Cerebellar cortex (tissue), 1 donor: ENCODE results near the gene SLC12A1.

ENCODE experiments used
- DNase-seq: peaks from one replicate; pipeline ENCODE4 v3.0.0-alpha.2; 2015; ENCODE audit warnings: low spot score

The SLC12A1 gene

GRCh38 chr15:48242535-48242934, 36.4 kb downstream of the SLC12A1 start:
- no peak for DNase-seq

DNA sequence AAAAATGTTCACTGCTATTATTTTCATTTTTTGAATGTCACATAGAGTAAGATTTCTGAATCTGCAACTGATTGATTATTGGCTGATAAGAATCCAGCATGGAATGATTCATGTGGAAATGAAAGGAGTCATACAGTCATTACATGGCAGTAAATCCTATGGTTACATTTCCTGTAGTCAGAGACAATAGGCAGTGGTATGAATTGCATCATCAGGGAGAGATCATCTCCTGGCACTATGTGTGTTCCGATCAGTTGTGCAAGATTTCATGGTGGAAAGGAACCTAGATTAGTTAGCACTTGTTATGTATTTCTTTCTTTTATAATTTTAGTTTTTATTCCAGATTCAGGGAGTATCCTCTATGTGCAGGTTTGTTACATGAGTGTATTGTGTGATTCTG, 38.8 kb downstream of the SLC12A1 start:
- no peak for DNase-seq

GRCh38 chr15:48248414-48248813, 42.3 kb downstream of the SLC12A1 start:
- DNase-seq = no peak

DNA sequence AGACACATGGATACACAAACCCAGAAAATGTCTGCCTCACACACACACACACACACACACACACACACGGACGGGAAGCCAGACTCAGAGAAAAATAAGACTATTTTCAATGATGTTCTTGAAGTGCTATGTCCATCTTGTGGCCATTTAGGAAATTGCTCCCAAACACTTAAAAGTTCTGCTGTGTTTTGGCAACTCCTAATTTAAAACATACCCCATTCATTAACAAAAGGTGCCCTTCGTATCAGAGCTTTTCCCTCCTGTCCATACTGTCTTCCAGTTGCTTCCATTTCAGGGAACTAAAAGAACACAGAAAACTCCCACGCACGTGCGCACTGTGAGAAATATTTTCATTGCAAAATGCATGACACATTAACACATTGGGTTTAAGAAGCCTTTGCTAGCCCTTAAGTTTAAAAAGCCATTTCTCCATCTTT, 44.6 kb downstream of the SLC12A1 start:
- DNase-seq = peak; percentile 62

- no peak for DNase-seq
These were observed 47.1 kb downstream of the SLC12A1 start for GRCh38 chr15:48253172-48253571.

DNA sequence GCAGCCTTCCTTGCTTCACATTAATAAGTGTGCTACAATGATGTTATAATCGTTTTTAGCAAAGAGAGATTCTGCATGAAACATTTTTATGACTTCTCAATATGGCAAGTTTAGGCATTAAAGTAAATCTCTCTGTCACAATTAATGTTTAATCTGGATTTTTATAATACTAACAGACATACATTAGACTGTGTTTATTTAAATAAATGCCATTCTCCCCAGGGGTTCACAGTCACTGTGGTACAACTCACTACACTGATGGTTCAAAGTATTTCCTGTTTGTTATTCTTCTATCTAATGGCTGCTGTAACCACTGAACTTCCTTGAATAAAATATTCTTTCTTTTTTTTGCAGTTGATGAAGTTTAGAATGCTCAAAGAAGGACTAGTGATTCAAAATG, 59.0 kb downstream of the SLC12A1 start:
- DNase-seq = no peak

- DNase-seq = no peak
These were observed 60.1 kb downstream of the SLC12A1 start for GRCh38 chr15:48266024-48266689.

GRCh38 chr15:48267766-48268165, 61.7 kb downstream of the SLC12A1 start:
- DNase-seq = no peak

DNA sequence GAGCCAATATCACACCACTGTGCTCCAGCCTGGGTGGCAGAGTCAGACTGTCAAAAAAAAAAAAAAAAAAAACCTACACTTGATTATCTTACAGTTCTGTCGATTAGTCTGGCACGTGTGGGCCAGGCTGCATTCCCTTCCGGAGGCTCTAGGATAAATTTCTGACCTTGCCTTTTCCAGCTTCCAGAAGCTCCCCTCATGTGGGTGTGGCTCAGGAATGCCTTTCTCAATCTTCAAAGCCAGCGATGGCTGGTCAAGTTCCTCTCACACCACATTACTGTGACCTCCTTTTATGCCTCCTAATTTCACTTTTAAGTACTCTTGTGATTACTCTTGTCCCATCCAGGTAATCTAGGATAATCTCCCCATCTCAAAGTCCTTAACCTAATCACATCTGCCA, 66.9 kb downstream of the SLC12A1 start:
- no peak for DNase-seq

DNA sequence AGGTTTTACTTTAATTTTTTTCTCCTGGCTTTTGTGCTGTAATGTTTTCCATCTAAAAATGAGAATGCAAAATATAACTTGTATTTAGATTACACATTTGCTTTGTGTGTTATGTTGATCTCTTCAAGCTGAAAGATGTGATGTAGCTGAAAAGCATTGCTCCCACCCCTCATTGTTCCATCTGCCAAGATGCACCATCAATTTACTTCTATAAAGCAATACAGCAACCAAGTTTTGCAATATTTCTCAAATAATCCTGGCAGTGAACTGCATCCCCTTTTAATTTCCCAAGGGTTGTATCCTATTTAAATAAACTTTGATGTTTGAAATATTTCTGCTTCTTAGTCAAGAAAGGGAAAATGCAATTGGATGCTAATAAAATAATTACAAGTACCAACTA, 72.6 kb downstream of the SLC12A1 start:
- DNase-seq = no peak

DNA sequence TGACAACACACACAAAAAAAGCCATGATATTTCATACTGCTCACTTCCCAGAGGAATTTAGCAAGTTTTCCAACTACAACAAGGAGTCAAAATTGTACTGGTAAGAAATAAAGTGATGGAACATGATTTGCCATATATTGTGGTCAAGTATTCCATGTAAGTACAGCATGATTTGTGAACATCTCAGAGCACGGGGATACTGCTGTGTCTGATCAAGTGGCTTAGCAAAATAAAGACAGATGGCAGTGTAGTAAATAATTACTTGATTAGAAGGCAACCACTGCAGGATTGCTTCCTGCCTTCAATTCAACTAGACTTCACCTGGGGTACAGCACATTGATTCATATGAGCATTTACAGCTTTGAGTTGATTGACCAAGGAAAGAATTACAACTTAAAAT, 73.5 kb downstream of the SLC12A1 start:
- no peak for DNase-seq

- DNase-seq = no peak
These were observed 75.6 kb downstream of the SLC12A1 start for GRCh38 chr15:48281674-48282073.

DNA sequence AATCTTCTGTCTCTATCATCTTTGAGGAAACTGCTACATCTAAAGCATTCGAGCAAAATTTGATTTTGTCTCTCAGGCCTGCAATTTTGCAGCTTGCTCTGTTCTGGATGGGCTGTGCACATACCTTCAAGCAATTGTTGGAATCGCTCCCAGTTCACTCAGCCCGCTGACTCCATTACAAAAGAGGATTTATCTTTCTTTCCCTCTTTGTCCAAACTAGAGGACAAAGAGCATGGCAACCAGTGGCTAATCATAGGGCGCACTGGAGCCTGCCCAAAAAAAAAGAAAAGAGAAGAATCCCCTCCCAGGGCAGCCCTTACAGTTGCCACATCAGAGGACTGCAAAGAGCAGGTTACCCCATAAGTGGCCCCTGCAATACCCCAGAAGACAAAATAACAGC, 76.1 kb downstream of the SLC12A1 start:
- DNase-seq = no peak

GRCh38 chr15:48283396-48284145, 77.5 kb downstream of the SLC12A1 start:
- DNase-seq = no peak

DNA sequence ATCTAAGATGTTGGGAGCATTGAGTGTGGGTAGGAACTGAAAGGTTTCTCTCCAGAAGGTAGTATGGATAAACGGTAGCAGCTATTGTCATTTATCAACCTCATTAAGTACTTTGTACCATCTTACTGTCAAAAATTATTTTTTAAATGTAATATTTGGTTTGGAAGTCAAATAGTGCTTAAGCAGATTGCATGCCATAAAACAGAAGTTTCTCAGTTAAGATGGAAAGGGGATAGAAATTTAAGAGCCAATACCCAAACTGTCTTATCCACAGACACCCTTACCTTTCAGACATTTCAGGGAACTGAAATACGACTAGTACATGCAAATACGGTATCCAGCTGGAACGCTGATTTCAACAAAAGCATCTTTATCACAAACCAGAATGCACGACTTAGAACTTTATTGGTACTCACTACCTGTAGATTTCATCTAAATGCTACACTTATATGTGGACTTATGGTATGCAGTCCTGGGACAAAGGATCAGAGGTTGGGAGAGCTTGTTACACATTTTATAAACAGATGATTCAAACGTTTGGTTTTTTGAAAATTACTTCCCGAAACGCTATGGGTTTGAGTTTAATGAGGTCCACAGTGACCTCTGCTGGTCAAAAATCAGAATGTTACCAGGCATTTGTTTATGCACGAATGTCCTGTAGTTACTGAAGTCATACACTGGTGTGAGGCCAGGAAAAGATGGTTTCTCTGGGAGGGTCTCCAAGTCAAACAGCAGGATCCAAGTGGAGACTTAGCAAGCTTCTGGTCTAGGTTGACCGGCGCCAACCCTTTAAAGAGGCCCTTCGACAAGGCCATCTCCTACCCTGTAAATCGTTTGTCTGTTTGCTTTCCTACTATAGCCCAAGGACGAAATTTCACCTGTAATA, 79.5 kb downstream of the SLC12A1 start:
- peak; percentile 83 for DNase-seq

DNA sequence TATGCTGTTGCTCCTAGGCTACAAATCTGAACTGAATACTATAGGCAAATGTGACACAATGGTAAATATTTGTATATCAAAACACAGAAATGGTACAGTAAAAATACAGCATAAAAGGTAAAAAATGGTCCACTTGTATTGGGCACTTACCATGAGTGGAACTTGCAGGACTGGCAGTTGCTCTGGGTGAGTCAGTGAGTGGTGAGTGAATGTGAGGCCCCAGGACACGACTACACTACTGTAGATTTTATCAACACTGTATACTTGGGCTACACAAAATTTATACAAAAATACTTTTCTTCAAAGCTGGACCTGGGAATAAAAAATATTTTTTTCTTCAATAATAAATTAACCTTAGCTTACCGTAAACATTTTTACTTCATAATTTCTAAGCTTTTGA, 83.5 kb downstream of the SLC12A1 start:
- no peak for DNase-seq

GRCh38 chr15:48292458-48292857, 86.4 kb downstream of the SLC12A1 start:
- no peak for DNase-seq

GRCh38 chr15:48297668-48298067, 91.6 kb downstream of the SLC12A1 start:
- DNase-seq = no peak

DNA sequence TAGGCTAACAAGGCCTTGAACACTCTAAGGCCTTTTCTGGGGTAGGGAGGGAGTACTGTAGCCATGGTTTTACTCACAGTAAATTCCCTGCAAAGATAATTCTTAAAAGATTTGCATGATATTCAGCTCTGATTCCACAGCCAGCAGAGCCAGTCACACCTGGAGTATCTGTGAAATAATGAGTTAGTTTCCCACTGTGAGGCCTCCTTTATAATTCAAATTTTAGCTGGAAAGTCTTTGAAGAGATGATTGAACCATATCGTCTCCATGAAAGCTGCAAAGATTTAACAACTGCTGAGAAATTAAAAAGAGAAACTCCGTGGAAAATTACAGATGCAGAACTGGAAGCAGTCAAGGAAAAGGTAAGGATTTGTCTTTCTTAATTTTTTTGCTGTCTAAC, 92.8 kb downstream of the SLC12A1 start:
- no peak for DNase-seq

DNA sequence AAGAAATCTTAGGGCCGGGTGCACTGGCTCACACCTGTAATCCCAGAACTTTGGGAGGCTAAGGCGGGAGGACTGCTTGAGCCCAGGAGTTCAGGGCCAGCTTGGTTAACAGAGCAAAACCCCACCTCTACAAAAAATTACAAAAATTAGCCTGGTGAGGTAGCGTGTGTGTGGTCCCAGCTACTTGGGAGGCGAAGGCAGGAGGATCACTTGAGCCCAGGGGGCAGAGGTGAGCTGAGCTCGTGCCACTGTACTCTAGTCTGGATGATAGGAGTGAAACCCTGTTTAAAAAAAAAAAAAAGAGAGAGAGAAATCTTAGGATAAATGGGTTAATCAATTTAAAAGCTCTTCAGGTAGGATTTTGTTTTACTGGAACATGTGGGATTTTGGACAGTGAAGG, 93.9 kb downstream of the SLC12A1 start:
- no peak for DNase-seq

DNA sequence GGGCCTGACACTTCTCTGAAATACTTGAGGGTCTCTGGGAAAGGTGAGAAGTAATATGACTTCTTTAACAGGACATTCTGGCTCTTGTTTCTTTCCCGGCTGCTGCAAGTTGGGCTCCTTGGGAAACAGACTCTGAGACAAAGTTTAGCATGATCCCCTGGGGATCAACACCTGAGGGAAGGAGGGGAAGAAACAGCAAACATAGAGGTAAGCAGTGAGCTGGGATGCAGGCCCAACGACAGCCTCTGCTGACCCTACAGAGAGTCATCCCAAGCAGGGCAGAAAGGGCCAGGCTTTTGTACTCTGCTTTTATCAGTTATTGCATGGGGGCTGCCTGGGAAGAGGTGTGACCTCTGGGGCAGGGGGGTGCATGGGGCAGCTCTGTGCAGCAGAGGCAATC, 98.3 kb downstream of the SLC12A1 start:
- no peak for DNase-seq

- no peak for DNase-seq
These were observed 100.5 kb downstream of the SLC12A1 start for GRCh38 chr15:48306639-48307038.

DNA sequence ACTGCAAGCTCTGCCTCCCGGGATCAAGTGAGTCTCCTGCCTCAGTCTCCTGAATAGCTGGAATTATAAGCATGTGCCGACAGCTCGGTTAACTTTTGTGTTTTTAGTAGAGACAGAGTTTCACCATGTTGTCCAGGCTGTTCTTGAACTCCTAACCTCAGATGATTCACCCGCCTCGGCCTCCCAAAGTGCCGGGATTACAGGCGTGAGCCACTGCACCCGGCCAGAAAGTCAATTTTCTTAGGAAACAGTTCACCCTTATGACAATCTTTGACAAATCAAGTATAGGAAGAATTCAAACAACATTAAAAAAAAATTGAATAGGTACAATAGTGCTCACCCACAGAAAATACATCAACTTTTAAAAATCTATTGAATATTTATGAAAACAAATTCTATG, 101.5 kb downstream of the SLC12A1 start:
- no peak for DNase-seq
